Embryonic facial prominence (tissue), 1 donor: ENCODE results near the gene NEK7.
"Not testable (repeated sequence)": the region's sequence is repeated elsewhere in the genome, so short reads cannot be mapped to it uniquely, and the experiment has no call there.

Experiments
- DNase-seq: peaks from one replicate; pipeline ENCODE4 v3.0.0-alpha.2; 2016; ENCODE audit errors: extremely low spot score

NEK7 gene

DNA sequence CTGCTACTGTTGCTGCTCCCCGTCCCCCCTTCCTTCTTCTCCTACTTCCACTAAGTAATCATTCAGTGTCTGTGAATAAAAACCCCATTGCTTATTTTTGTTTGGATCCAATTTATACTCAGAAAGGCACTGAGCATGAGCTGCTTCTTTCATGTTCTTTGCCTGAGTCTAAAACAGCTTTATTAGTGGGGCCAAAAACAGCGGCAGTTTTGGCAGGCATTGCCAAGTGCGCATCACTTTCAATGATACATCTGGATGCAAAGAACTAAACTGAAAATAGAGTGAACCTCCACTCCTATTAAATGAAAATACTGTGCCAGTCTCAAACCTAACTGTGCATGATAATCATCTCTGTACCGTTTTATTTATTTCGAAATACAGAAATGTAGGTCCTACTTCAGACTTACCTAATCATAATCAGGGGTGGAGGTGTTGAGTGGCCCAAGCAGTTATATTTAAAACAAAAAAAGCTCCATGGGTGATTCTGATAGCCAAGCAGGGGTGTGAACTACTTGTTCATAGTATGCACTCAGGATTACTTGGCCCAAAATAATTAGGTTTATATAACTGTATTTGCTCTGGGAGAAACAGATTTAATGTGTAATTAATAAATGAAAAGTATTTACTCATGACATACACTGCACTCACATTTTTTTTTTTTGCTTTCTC lies 48.4 kb downstream of the NEK7 start:
- no peak for DNase-seq

DNA sequence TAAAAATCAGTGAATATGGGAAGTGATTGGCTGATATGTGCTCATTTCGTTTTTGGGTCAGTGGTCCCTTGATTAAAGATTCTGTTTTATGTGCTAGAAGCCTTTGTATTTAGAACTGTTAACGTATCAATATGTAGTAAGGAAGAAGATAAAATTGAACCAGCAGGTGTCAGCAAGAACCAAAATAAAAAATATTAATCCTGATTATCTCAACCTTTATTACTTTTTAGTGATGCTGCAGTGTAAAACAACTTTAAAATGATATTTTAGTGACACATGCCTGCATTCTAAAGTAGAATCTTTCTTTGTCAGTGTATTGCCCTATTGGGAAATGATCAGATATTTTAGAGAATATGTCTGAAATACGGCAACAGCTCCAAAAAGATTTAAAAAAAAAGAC lies 49.5 kb downstream of the NEK7 start:
- DNase-seq = no peak

DNA sequence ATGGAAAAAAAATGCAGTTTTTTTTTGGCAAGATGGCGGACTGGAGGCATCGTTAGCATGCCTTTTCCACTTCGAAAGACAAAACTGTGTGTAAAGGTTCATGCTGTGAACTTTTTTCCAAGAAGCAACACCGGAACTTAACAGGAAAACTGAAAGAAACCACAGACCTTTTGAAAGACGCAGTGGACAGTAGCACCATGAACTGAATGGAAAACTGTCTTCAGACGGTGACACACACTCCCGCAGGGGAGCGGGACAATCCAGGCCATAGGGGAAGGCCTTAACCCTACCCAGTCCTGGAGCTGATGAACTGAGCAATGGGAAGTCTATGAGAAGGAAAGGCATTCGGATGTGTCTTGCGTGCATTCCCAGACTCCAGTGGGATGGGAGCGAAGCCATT lies 54.9 kb downstream of the NEK7 start:
- no peak for DNase-seq

DNA sequence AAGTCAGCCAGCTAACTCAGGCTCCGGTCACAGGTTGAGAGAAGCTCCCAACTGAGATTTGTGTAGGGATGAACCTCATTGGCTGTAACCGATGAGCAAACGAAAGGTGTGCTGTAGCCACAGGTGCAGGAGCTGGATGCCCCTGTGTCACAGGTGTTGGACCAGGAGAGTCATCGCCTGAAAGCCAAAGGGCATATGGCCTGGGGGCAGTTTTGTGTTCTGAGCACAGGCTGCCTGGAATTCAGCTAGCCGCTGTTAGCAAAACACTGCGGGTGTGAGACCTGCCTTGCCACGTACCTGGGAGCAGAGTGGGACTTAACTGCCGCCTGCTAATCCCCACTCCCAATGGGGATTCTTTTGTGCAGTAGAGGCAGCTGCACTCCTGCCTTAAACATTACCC lies 55.3 kb downstream of the NEK7 start:
- no peak for DNase-seq

DNA sequence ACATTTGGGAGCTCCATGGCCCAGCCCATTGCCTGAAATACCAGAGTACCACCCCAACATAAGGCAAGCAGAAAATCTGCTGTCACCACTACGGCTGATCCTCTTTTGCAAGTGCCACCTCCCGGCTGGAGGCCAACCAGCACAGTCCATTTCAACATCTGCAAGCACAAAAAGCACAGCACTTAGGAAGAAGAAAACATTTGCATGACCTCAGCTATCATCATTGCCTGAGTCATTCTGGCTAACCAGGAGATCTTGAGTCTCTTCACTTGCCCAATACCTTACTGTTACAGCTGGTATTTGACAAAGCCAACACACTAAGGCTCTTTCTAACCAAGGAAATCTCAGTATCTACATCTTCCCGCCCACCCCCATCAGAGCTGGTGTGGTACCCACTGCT lies 55.9 kb downstream of the NEK7 start:
- no peak for DNase-seq

DNA sequence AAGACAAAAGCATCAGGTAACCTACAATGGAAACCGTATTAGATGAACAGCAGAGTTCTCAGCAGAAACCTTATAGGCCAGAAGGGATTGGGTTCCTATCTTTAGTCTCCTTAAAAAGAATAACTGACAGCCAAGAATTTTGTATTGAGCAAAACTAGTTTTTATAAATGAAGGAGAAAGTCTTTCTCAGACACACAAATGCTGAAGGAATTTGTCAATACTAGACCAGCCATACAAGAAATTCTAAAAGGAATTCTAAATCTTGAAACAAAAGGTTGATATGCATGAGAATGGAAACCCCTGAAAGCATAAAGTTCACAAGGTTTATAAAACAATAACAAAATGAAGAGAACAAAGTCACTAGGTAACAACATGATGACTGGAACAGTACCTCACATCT lies 58.1 kb downstream of the NEK7 start:
- DNase-seq = no peak

DNA sequence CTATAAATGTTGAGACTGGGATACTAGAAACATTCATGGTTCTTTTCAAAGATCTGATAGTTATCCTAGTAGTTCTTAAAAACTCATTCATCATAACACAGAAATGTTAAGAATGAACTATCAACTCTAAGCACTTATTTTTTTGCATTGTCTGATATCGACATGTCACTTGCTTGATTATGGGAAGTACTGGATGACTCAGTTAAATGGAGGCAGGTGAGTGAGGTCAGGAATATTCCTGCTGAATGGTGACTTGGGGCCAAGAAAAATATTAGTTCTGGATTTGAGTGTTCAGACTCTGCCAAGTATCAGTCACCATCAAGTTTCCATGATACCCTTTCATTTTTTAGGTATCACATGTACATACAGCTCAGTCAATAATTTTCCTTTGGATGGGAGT lies 63.6 kb downstream of the NEK7 start:
- no peak for DNase-seq

DNA sequence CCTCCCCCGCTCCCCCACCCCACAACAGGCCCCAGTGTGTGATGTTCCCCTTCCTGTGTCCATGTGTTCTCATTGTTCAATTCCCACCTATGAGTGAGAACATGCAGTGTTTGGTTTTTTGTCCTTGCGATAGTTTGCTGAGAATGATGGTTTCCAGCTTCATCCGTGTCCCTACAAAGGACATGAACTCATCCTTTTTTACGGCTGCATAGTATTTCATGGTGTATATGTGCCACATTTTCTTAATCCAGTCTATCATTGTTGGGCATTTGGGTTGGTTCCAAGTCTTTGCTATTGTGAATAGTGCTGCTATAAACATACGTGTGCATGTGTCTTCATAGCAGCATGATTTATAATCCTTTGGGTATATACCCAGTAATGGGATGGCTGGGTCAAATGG lies 70.2 kb downstream of the NEK7 start:
- not testable (repeated sequence) for DNase-seq

DNA sequence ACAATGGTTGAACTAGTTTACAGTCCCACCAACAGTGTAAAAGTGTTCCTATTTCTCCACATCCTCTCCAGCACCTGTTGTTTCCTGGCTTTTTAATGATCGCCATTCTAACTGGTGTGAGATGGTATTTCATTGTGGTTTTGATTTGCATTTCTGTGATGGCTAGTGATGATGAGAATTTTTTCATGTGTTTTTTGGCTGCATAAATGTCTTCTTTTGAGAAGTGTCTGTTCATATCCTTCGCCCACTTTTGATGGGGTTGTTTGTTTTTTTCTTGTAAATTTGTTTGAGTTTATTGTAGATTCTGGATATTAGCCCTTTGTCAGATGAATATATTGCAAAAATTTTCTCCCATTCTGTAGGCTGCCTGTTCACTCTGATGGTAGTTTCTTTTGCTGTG lies 70.7 kb downstream of the NEK7 start:
- not testable (repeated sequence) for DNase-seq

DNA sequence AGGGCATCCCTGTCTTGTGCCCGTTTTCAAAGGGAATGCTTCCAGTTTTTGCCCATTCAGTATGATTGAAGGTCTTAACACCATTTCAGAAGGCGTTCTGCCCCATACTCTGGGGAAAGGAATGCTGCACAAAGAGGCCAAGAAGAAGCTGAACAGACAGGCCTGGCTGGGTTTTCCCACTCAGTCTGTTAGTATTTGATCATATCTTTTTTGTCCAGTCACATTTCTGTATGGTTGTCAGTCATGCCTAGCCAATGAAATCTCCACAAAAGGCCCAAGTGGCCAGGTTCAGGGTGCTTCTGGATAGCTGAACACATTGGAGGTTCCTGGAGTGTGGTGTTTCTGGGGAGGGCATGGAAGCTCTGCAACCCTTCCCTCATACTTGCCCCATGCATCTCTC lies 72.1 kb downstream of the NEK7 start:
- no peak for DNase-seq

DNA sequence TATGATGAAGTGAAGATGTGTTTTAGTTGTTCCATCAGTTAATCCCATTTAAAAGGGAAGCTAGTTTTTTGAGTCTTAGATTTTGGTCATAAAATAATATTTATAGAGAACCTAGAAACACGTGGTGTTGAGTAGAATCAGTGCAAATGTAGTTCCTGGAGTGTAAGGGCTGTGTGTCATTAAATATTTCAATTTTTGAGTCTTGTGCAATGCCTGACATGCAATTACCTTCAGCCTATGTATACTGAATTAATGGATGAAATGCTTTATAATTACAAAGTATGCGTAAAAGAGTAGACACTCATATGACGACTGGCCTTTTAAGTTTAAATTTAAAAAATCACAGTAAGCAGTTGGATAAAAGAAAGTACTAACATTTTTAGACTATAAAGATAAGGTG lies 75.0 kb downstream of the NEK7 start:
- DNase-seq = no peak

DNA sequence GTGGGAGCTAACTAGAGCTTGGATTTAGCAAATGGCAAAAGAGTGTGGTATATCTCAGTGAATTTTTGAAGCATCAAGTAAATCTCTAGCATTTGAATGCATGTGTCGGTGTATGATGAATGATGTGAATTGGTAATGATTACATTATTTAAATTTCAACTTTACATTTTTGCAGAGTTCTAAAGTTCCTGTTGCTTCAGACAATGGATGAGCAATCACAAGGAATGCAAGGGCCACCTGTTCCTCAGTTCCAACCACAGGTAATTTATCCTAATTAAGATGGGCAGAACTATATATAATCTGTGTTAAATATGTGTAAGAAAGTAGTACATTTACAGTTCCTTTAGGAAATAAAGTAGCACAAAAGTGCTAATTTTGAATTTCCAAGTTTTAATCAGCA lies 75.6 kb downstream of the NEK7 start:
- DNase-seq = no peak

DNA sequence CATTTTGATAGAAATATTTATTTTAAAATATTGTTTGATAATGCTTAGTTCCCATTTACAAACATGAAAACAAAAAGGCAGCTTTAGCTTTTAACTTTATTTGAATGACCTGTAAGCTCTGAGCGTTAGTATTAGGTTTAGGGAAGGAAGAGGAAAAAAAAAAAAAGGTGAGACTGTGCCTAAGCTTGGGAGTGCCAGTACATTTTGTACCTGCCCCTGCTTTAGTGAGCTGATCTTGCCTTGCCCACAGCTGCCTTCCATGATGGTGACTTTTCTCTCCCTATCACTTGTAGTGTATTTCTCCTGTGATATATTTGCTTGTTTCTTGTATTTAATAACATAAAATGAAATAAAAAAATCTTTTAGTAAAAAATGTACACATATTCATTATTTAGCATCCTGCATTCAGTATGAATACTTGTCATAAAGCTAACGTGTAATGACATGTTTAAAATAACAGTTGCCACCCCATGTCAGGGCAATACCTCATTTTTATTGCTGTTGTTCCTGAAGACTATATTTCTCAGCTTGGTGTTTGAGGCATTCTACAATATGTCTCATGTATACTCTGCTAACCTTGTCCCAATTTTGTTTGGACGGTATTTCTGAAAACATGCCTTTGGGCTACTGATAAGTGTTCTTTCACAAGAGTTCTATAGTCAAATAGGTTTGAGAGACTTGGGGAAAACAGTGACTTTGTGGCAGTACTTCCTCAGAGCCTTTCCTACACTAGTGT lies 76.3 kb downstream of the NEK7 start:
- DNase-seq = no peak

DNA sequence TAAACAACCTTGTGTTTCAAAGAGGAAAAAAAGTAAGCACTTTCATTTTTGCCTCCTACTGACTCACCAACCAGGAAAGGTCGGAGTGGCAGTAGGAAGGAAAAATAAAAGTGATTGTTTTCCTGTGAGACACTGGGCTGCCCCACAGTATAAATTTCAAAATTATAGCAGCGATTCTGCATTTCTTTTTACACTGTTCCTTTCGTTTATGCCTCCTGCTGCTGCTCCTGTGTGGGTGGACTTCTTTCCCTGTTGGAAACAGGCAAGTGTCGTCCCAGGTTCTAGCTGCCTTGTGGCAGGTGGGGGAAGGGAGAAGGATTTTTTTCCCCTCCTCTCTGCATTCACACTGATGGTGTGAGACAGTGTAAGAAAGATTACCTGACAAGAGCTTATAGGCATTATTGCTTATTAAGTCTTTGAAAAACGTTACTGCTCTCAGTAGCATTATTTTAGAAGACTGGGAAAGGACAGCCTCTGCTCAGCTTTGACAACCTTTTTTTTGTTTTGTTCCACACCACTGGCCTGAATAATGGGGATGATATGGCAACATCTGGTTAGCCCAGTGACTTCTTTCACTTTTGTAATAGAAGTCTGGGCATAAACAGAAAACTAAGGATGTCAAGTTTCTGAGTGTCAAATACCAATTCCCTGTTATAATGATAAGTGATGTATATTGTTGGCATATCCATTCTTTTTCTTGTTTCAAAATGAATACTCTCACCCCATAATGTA lies 77.9 kb downstream of the NEK7 start:
- no peak for DNase-seq

DNA sequence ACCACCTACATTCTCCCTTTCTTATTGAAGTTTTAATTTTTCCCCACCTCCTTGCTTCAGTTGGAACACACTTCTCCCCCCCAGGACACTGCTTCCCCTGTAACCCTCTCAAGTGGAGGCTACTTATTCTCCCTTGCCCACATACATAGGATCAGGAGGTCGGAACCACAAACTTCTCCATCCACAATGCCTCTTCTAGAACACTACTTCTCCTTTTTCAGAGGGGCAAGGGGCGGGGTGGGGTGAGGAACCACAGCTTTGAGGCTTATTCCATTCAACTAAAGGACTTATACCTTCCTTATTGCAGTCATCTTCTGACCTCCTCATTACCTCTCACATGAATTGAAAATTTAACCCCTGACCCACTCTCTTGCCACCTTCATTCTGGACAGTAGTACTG lies 81.3 kb downstream of the NEK7 start:
- DNase-seq = no peak

DNA sequence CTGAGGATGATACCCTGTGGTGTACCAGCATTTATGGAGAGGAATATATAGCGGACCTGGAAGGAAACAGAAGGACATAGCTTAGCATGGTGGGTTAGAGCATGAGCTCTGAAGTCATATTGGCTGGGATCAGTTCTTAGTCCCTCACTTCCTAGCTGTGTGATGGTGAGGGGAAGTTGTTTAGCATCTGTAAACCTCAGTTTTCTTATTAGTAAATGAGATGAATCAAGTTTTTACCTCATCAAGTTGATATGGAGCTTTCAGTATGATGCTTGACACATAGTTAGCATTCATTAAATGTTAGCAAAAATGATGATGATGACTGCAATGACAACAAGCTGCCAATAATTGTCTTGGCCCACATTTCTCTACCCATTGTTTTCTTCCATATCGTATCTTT lies 84.8 kb downstream of the NEK7 start:
- no peak for DNase-seq

DNA sequence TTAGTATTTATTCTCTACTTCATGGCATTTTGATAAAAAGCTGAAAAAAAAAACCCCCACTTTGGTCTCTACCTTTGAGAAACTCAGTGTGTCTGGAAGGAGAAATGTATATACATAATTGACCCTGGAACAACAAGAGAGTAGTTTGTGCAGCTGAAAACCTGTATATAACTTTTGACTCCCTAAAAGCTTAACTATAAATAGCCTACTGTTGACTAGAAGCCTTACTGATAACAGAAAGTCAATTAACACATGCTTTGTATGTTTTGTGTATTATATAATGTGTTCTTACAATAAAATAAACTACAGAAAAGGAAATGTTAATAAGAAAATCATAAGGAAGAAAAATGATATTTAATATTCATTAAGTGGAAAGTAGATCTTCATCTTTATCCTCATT lies 88.0 kb downstream of the NEK7 start:
- DNase-seq = no peak

DNA sequence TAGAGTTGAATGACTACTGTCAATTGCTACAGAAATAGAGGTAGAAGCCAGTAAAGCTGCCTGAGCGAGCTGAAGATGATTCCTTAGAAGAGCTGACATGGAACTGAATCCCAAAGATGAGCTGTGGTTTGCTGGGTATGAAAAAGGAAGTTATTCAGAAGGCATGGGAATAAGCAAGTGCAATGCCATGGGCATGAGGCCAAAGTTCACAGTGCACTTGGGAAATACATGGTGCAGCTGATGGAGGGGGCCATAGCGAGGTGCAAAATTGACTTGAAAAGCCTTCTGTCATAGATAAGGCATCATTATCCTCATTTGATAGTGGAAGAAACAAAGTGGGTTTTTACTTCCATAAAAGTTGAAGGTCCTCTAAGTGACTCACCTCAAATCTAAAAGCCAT lies 88.6 kb downstream of the NEK7 start:
- DNase-seq = no peak

DNA sequence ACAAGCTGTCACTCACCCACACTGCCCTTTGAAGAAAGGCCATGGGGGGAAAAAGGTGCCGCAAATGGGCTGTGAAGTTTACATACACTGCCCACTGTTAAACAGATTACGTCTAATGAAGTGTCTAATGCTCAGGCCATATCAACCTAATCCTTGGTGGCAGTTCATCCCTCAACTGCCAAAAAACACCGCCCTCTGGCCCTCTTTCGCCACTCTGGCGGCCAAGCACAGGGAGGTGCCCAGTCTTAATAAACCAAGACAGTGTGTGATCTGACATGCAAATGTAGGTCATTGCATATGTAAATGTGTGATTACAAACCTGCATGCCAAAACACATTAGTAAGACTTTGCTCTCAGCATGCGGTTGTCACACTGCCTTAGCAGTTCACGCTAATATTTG lies 89.5 kb downstream of the NEK7 start:
- DNase-seq = no peak

DNA sequence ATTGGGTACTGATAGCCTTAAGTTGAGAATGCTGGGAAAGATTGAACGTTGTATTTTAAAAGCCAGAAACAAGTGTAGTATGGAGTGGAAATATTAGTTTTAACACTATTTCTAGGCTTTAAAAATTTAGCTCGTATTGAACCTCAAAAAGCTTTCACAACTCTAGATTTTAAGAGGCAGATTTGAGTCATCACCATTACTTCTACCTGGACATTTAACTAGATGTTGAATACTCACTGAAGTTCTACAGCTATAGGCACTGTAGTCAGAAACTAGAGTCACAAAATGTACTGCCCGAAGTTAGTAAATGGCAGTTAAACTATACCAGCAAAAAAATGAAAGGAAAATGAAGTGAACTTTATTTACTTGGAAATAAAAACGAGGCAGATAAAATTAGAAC lies 96.5 kb downstream of the NEK7 start:
- no peak for DNase-seq

DNA sequence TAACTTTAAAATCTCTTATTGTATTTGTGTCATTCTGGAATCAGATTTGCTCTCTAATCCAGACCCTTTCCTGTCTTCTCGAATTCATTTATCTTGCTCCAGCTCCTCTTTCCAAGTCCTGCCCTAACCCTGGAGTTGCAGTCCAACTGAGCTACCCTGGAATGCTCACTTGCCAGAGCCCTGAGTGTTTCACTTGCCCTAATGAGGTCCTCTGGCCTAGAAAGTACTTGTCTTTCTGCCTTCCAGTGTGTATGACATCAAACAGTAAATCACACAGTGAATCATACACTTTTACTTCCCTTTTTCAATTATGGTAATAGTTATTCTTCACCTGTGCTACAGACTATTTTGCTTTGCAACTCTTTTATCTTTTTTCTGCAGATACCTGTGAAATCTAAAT lies 96.9 kb downstream of the NEK7 start:
- no peak for DNase-seq

DNA sequence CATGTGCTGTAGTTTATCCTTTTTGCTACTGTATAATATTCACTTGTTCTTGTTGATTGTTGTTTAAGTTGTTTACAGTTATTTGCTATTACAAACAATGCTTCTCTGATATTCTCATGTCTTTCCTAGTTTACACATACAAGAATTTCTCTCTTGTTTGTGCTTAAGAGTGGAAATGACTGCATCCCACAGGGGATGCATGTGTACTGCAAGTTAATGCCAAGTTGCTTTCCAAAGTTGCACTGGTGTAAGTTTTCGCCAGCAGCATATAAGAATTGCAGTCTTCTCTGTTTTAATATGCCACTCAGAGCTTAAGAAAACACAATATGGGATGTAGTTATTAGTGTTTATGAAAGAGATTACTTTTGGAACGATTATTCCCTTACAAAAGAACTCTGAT lies 97.7 kb downstream of the NEK7 start:
- DNase-seq = no peak

DNA sequence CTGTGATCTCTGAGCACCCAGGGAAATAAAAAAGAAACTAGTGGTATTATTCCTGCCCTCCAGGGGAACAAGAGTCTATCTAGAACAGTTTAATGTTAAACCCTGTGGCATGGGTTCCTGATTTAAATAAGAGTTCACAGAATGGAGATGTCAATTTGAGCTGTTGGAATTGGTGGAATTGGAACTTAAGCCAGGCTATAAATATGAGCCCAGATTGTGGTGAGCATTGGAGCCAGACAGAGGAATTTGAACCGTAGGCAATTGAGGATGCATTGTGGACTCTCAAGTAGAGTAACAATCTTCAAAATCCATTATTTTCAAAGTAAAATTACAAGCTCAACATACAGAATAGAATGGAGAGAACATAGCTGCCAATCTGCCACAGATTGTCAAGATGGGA lies 98.2 kb downstream of the NEK7 start:
- DNase-seq = no peak
